ENCODE results near the gene TRPV4.
"Not testable (repeated sequence)": the region's sequence is repeated elsewhere in the genome, so short reads cannot be mapped to it uniquely, and the experiment has no call there.

The TRPV4 gene

GRCh38 chr12:109833307-109834189, at the start of gene TRPV4:
Gene TRPV4, minus strand, starts transcription at chr12:109833398. Its CDS starts 18,602 bp downstream, at chr12:109814796.
- DNase-seq = no peak

GRCh38 chr12:109881752-109882151, 48.6 kb upstream of the TRPV4 start:
- DNase-seq = no peak

GRCh38 chr12:109880938-109881337, 47.7 kb upstream of the TRPV4 start:
- DNase-seq = no peak

- DNase-seq = peak; percentile 90
These were observed 47.1 kb upstream of the TRPV4 start, which contains the start of gene GLTP for GRCh38 chr12:109880043-109880931. Gene GLTP, minus strand, starts transcription at chr12:109880541. Its CDS starts 167 bp downstream, at chr12:109880374.

GRCh38 chr12:109879351-109880042, 46.3 kb upstream of the TRPV4 start:
- no peak for DNase-seq

- no peak for DNase-seq
These were observed 45.6 kb upstream of the TRPV4 start for GRCh38 chr12:109878749-109879148.

- DNase-seq = no peak
These were observed 45.0 kb upstream of the TRPV4 start for GRCh38 chr12:109878247-109878625.

- DNase-seq = no peak
These were observed 44.5 kb upstream of the TRPV4 start for GRCh38 chr12:109877504-109878246.

GRCh38 chr12:109876406-109876805, 43.2 kb upstream of the TRPV4 start:
- no peak for DNase-seq

GRCh38 chr12:109875572-109876131, 42.5 kb upstream of the TRPV4 start:
- DNase-seq = no peak

GRCh38 chr12:109873653-109874052, 40.5 kb upstream of the TRPV4 start:
- no peak for DNase-seq

- no peak for DNase-seq
These were observed 38.6 kb upstream of the TRPV4 start for GRCh38 chr12:109871668-109872314.

GRCh38 chr12:109870648-109871047, 37.5 kb upstream of the TRPV4 start:
- no peak for DNase-seq

- DNase-seq = no peak
These were observed 35.2 kb upstream of the TRPV4 start for GRCh38 chr12:109868182-109869051.

- no peak for DNase-seq
These were observed 31.7 kb upstream of the TRPV4 start for GRCh38 chr12:109864916-109865315.

- no peak for DNase-seq
These were observed 30.9 kb upstream of the TRPV4 start for GRCh38 chr12:109863847-109864712.

- not testable (repeated sequence) for DNase-seq
These were observed 29.3 kb upstream of the TRPV4 start for GRCh38 chr12:109862491-109862890.

GRCh38 chr12:109861689-109862314, 28.6 kb upstream of the TRPV4 start:
- no peak for DNase-seq

- DNase-seq = no peak
These were observed 27.8 kb upstream of the TRPV4 start for GRCh38 chr12:109860977-109861376.

Measured in activated CD4-positive, alpha-beta T cell treated with anti-CD3 and anti-CD28 coated beads for 48 hours (primary cell).